ENCODE measurements around the gene ESPL1. TPM values are rescaled to one million over a fixed set of nuclear protein-coding genes. Genes with fewer than 3 reads are reported as not detected.

ESPL1 gene
- total and polyA plus RNA-seq, 2 of the 13 experiments (the other 11 are each of a cell fraction or from before 2014, with no cell fraction given): 5.8 to 11.5 TPM

DNA sequence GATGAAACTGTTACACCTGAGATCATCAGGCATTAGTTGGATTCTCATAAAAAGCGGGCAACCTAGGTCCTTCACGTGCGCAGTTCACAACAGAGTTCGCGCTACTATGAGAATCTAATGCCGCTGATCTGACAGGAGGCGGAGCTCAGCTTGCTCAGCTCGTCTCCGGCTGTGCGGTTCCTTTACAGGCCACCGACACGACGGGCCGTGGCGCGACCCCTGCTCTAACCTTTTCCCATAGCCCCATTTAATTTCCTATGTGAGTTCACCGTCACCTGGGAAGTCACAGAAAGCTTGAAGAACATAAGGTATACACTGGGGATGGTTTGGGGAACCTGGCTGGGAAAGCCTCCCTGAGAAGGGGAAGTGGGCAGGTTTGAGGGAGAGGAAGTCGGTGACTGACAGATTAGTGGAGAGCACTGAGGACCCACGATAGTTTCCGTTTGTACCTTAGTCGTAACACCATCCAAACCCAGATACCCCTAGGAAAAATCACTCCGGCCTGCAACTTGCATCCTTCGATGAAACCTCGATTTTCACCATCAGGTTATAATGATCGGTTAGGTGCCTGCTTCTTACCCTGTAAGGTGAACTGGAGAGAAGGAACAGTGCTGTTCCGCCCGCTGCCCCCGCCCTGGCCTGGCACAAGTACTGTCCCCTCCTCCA, 56.1 kb downstream of the ESPL1 start (continued):
- TF ChIP-seq SRF (IDR thresholded peaks at IDR 0.05; ENCODE audit: low read depth, low read length) (no peak), MATR3 (CRISPR knock-in tag; IDR thresholded peaks at IDR 0.05) (no peak), ZNF749 (CRISPR knock-in tag; IDR thresholded peaks at IDR 0.05; ENCODE audit: borderline replicate concordance) (no peak), ZNF75D (CRISPR knock-in tag; IDR thresholded peaks at IDR 0.05; ENCODE audit: borderline replicate concordance) (no peak), ZNF781 (CRISPR knock-in tag; IDR thresholded peaks at IDR 0.05; ENCODE audit: borderline replicate concordance, not compliant biosample characterization) (peak; percentile 19), SAP130 (CRISPR knock-in tag; IDR thresholded peaks at IDR 0.05; ENCODE audit: low read depth) (no peak), ZNF605 (CRISPR knock-in tag; IDR thresholded peaks at IDR 0.05) (no peak), ZNF644 (CRISPR knock-in tag; IDR thresholded peaks at IDR 0.05; ENCODE audit: low read depth) (no peak), CHD2 (IDR thresholded peaks at IDR 0.05; ENCODE audit: low read depth, low read length) (no peak), JUND (CRISPR knock-in tag; IDR thresholded peaks at IDR 0.05) (peak; percentile 44; the same call in 1 of the 2 replicates), POLR2G (IDR thresholded peaks at IDR 0.05; ENCODE audit: low read depth, low read length) (no peak)
- TF ChIP-seq, protein P1, sequence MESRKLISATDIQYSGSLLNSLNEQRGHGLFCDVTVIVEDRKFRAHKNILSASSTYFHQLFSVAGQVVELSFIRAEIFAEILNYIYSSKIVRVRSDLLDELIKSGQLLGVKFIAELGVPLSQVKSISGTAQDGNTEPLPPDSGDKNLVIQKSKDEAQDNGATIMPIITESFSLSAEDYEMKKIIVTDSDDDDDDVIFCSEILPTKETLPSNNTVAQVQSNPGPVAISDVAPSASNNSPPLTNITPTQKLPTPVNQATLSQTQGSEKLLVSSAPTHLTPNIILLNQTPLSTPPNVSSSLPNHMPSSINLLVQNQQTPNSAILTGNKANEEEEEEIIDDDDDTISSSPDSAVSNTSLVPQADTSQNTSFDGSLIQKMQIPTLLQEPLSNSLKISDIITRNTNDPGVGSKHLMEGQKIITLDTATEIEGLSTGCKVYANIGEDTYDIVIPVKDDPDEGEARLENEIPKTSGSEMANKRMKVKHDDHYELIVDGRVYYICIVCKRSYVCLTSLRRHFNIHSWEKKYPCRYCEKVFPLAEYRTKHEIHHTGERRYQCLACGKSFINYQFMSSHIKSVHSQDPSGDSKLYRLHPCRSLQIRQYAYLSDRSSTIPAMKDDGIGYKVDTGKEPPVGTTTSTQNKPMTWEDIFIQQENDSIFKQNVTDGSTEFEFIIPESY (CRISPR knock-in tag; IDR thresholded peaks at IDR 0.05): peak; percentile 44
- TF ChIP-seq, protein P2, sequence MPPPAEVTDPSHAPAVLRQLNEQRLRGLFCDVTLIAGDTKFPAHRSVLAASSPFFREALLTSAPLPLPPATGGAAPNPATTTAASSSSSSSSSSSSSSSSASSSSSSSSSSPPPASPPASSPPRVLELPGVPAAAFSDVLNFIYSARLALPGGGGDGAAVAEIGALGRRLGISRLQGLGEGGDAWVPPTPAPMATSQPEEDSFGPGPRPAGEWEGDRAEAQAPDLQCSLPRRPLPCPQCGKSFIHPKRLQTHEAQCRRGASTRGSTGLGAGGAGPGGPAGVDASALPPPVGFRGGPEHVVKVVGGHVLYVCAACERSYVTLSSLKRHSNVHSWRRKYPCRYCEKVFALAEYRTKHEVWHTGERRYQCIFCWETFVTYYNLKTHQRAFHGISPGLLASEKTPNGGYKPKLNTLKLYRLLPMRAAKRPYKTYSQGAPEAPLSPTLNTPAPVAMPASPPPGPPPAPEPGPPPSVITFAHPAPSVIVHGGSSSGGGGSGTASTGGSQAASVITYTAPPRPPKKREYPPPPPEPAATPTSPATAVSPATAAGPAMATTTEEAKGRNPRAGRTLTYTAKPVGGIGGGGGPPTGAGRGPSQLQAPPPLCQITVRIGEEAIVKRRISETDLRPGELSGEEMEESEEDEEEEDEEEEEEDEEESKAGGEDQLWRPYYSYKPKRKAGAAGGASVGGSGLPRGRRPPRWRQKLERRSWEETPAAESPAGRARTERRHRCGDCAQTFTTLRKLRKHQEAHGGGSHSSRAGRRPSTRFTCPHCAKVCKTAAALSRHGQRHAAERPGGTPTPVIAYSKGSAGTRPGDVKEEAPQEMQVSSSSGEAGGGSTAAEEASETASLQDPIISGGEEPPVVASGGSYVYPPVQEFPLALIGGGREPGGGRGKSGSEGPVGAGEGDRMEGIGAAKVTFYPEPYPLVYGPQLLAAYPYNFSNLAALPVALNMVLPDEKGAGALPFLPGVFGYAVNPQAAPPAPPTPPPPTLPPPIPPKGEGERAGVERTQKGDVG (CRISPR knock-in tag; IDR thresholded peaks at IDR 0.05; ENCODE audit: borderline replicate concordance): 0 out of 2 replicates have a peak, but pooled peaks have one; percentile 32
- TF ChIP-seq, protein P3, sequence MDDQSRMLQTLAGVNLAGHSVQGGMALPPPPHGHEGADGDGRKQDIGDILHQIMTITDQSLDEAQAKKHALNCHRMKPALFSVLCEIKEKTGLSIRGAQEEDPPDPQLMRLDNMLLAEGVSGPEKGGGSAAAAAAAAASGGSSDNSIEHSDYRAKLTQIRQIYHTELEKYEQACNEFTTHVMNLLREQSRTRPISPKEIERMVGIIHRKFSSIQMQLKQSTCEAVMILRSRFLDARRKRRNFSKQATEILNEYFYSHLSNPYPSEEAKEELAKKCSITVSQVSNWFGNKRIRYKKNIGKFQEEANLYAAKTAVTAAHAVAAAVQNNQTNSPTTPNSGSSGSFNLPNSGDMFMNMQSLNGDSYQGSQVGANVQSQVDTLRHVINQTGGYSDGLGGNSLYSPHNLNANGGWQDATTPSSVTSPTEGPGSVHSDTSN (CRISPR knock-in tag; IDR thresholded peaks at IDR 0.05; ENCODE audit: borderline replicate concordance): no peak

Data from HepG2 (cell line).